A549 (cell line): ENCODE measurements around the gene SYT5. TPM values are rescaled to one million over a fixed set of nuclear protein-coding genes. Genes with fewer than 3 reads are reported as not detected.
"Not testable (repeated sequence)": the region's sequence is repeated elsewhere in the genome, so short reads cannot be mapped to it uniquely, and the experiment has no call there.

Experiments
- ATAC-seq, 2 experiments: fragments of 200-7000 bp in 1 of 2; fragments of >200 bp in 1 of 2; cut with Nextera tagmentation in 1 of 2; cut with Tn5 transposase in 1 of 2; 3 replicates each; pipeline versions ENCODE4 v1.8.0 to v1.9.1; 2018 to 2020; ENCODE audit warnings: mild to moderate bottlenecking in 1 of 2, moderate library complexity in 1 of 2
- CTCF ChIA-PET: fragments of 300-600 bp; sonication (Branson Sonifier 250); formaldehyde crosslinking; extraction: SDS; loops from one replicate; lab custom pipeline; 2021; ENCODE audit warnings: antibody characterized with exemption, inconsistent platforms; lab: Yijun Ruan, JAX
- POLR2A ChIA-PET: fragments of 350-600 bp; formaldehyde crosslinking; extraction: SDS; loops from one replicate; lab custom pipeline; 2021; ENCODE audit warnings: antibody characterized with exemption, inconsistent platforms; lab: Yijun Ruan, JAX
- DNase-seq, 2 experiments: peaks; one replicate each; pipeline versions ENCODE4 v3.0.0 to v3.0.0-alpha.2; 2011 to 2016; ENCODE audit warnings: low read depth in 1 of 2, low spot score in 1 of 2
- FAIRE-seq: peaks from 2 replicates; lab custom pipeline; 2011; peaks lifted over from hg19 to GRCh38; lab: Jason Lieb, UNC
- H3K27ac ChIP-seq, 2 experiments: fragments of >200 bp; sonication (Bioruptor Twin); formaldehyde crosslinking; 3 replicates each; pipeline ENCODE4 v1.5.1; 2016 to 2017
- H3K4me1 ChIP-seq: fragments of >200 bp; sonication (Bioruptor Twin); formaldehyde crosslinking; 3 replicates; pipeline ENCODE4 v1.6.1; 2016
- H3K4me2 ChIP-seq: fragments of >200 bp; sonication (Bioruptor Twin); formaldehyde crosslinking; 3 replicates; pipeline ENCODE4 v1.6.1; 2016
- H3K4me3 ChIP-seq: fragments of >200 bp; sonication (Bioruptor Twin); formaldehyde crosslinking; 3 replicates; pipeline ENCODE4 v1.5.1; 2016
- H3K9me3 ChIP-seq: fragments of >200 bp; sonication (Bioruptor Twin); formaldehyde crosslinking; 3 replicates; pipeline ENCODE4 v1.6.1; 2016
- CTCF ChIP-seq: fragments of >200 bp; sonication (Bioruptor Twin); formaldehyde crosslinking; IDR thresholded peaks from 3 replicates; pipeline ENCODE4 v1.5.1; 2016
- E2F6 ChIP-seq: IDR thresholded peaks from 2 replicates; pipeline ENCODE4 v1.6.1; 2012; ENCODE audit warnings: low read depth, borderline replicate concordance
- FOSL2 ChIP-seq, 2 experiments: fragments of 450-650 bp in 1 of 2; fragments of >200 bp in 1 of 2; sonication (Bioruptor Twin) in 1 of 2; formaldehyde crosslinking; IDR thresholded peaks; 2 replicates each; pipeline versions ENCODE4 v1.5.0 to v1.6.1; 2016 to 2020; ENCODE audit warnings: mild to moderate bottlenecking in 1 of 2, moderate library complexity in 1 of 2
- HOXA7 ChIP-seq: fragments of 250-450 bp; sonication (Bioruptor Pico); IDR thresholded peaks from 2 replicates; pipeline ENCODE4 v1.5.0; 2020; ENCODE audit warnings: mild to moderate bottlenecking, moderate library complexity
- JUN ChIP-seq, 2 experiments: fragments of >200 bp; sonication (Bioruptor Twin); formaldehyde crosslinking; IDR thresholded peaks; 2 replicates in 1 of 2; 3 replicates in 1 of 2; pipeline ENCODE4 v1.6.1; 2016 to 2017
- MAX ChIP-seq: IDR thresholded peaks from 2 replicates; pipeline ENCODE4 v1.6.1; 2012
- POLR2AphosphoS2 ChIP-seq: conservative IDR thresholded peaks from 2 replicates; pipeline ENCODE4 v1.6.1; 2012; ENCODE audit warnings: low read length, improper control_type of control experiment, inconsistent platforms
- RAD21 ChIP-seq, 2 experiments: fragments of >200 bp in 1 of 2; sonication (Bioruptor Twin) in 1 of 2; formaldehyde crosslinking in 1 of 2; IDR thresholded peaks in 1 of 2; conservative IDR thresholded peaks in 1 of 2; 2 replicates in 1 of 2; 3 replicates in 1 of 2; pipeline ENCODE4 v1.6.1; 2012 to 2018; ENCODE audit warnings: inconsistent platforms in 1 of 2
- RARB ChIP-seq: fragments of 250-450 bp; sonication (Bioruptor Pico); IDR thresholded peaks from 2 replicates; pipeline ENCODE4 v1.8.0; 2021; ENCODE audit warnings: mild to moderate bottlenecking, moderate library complexity
- SMC3 ChIP-seq: fragments of >200 bp; sonication (Bioruptor Twin); formaldehyde crosslinking; IDR thresholded peaks from 3 replicates; pipeline ENCODE4 v1.6.1; 2018; ENCODE audit warnings: inconsistent platforms
- TP53 ChIP-seq: fragments of 250-450 bp; sonication (Bioruptor Pico); IDR thresholded peaks from 2 replicates; pipeline ENCODE4 v1.5.0; 2021; ENCODE audit warnings: mild to moderate bottlenecking, moderate library complexity
- WGBS: methylation state at CpG from one replicate; pipeline ENCODE4 v1.1.6; 2017; ENCODE audit errors: missing lambda C conversion rate; 5-methylcytosine and 5-hydroxymethylcytosine counted together
- polyA plus RNA-seq, 4 experiments: library from polyadenylated mRNA; depleted of rRNA in 3 of 4; stranded (reverse); fragments of >200 nt; fragmentation: RNase III in 1 of 4; extraction: RNeasy Plus Mini Kit Qiagen cat#74134 plus additional on column Dnase treatment in 1 of 4; gene quantifications; 2 replicates in 3 of 4; 3 replicates in 1 of 4; pipeline ENCODE4 v1.2.3, GENCODE V29; 2011 to 2017

Gene SYT5
- polyA plus RNA-seq, 2 of the 4 experiments (the other 2 are of a cell fraction) = 0.23 to 0.65 TPM

- Histone ChIP-seq H3K27ac (peak within 1 kb of the TSS; percentile 64 to 83), H3K4me1 (peaks cover 43% of the 10 kb centered on the region), H3K4me3 (no peak within 1 kb of the TSS), H3K9me3 (no peaks in the 10 kb centered on the region), H3K4me2 (peak within 1 kb of the TSS; percentile 64)
- WGBS = 36% methylated on average over 14 of the region's 18 CpGs
- peak; percentile 46 to 73 for DNase-seq
- CTCF ChIA-PET = interaction anchor here (0.6 to 2.1 kb wide), 10 partner anchors 12 to 93 kb away, joined by 3 to 7 read pairs (median 4); partner anchors contain the start of gene DNAAF3
- POLR2A ChIA-PET = interaction anchor here (1.0 to 1.3 kb wide), 2 partner anchors 20 to 198 kb away, joined by 4 to 5 read pairs; no protein-coding TSS in a partner anchor
- no peak for FAIRE-seq
- 0 out of 2 replicates have a peak, but pooled peaks have one; percentile 28 for TF ChIP-seq HOXA7
- 0 out of 2 replicates have a peak, but pooled peaks have one; percentile 40 for TF ChIP-seq TP53 (CRISPR knock-in tag)
- 0 out of 2 replicates have a peak, but pooled peaks have one; percentile 17 for TF ChIP-seq MAX
- TF ChIP-seq RARB = 0 out of 2 replicates have a peak, but pooled peaks have one; percentile 39
- no peak for TF ChIP-seq CTCF
- peak; percentile 73; the same call in 1 of the 2 replicates for TF ChIP-seq E2F6
- TF ChIP-seq, all 56 proteins: peak for 5
- peak; percentile 51 to 52 for ATAC-seq
Observed at GRCh38 chr19:55208880-55209692, 29.0 kb upstream of the SYT5 start, which contains the start of gene PTPRH. Gene PTPRH, minus strand, starts transcription at chr19:55209501. Its CDS starts 68 bp downstream, at chr19:55209433.

GRCh38 chr19:55206664-55207500, 26.8 kb upstream of the SYT5 start:
- CTCF ChIA-PET = interaction anchor here (0.6 to 1.9 kb wide), 7 partner anchors 9 to 211 kb away, joined by 3 to 10 read pairs (median 4); partner anchors contain the start of gene TMEM238
- Histone ChIP-seq H3K27ac (peak overlapping the region; percentile 62 to 83), H3K4me3 (peak overlapping the region; percentile 30), H3K4me2 (peak overlapping the region; percentile 78), H3K4me1 (peaks cover 43% of the 10 kb centered on the region), H3K9me3 (no peaks in the 10 kb centered on the region)
- ATAC-seq (peak; percentile 82 to 88), DNase-seq (peak; percentile 93 to 100), FAIRE-seq (no peak)
- TF ChIP-seq E2F6 (0 out of 2 replicates have a peak, but pooled peaks have one; percentile 25), POLR2AphosphoS2 (no peak), FOSL2 (IDR thresholded peaks at IDR 0.05) (peak; percentile 61; the same call in 1 of the 2 replicates), FOSL2 (CRISPR knock-in tag; IDR thresholded peaks at IDR 0.05) (peak; percentile 99), JUN (IDR thresholded peaks at IDR 0.05) (peak in 1 of 2 experiments; percentile 58; a peak in 2 of 5 replicates), MAX (peak; percentile 83)
- 26% methylated on average over 29 of the region's 29 CpGs for WGBS
- POLR2A ChIA-PET = interaction anchor here (0.7 to 1.3 kb wide), 3 partner anchors 9 to 52 kb away, joined by 3 to 6 read pairs (median 4); partner anchors contain the start of gene PPP6R1

- not testable (repeated sequence) for H3K4me2 ChIP-seq, H3K9me3 ChIP-seq, H3K27ac ChIP-seq, H3K4me1 ChIP-seq, H3K4me3 ChIP-seq
- peak; percentile 41 to 46; a peak in 3 of 6 replicates for ATAC-seq
- TF ChIP-seq CTCF (peak; percentile 25; the same call in 1 of the 3 replicates), MAX (0 out of 2 replicates have a peak, but pooled peaks have one; percentile 24), SMC3 (peak; percentile 31; the same call in 1 of the 3 replicates), RAD21 (conservative IDR thresholded peaks at IDR 0.05 in 1 of 2, IDR thresholded peaks at IDR 0.05 in 1 of 2) (peak in 1 of 2 experiments; percentile 27; a peak in 2 of 5 replicates)
- TF ChIP-seq, all 56 proteins: peak for 4; not testable (repeated sequence) for 52
- CTCF ChIA-PET = interaction anchor here (0.7 to 3.7 kb wide), 12 partner anchors 10 to 301 kb away, joined by 3 to 17 read pairs (median 4); partner anchors contain the start of gene PPP6R1
- POLR2A ChIA-PET = interaction anchor here (0.7 kb wide), 1 partner anchor 19 kb away, joined by 3 read pairs; no protein-coding TSS in a partner anchor
- not testable (repeated sequence) for FAIRE-seq
- WGBS = 79% methylated on average over 10 of the region's 10 CpGs
- peak in 1 of 2 experiments; percentile 59 for DNase-seq
Observed at GRCh38 chr19:55202199-55202598, 22.1 kb upstream of the SYT5 start.
